CD4-positive, alpha-beta T cell (primary cell): ENCODE data around the gene ITGAX. TPM values are rescaled to one million over a fixed set of nuclear protein-coding genes. Genes with fewer than 3 reads are reported as not detected.

Experiments
- ATAC-seq: fragments of 200-7000 bp; cut with Tn5 transposase; one replicate; pipeline ENCODE4 v1.10.0; 2022; ENCODE audit warnings: mild to moderate bottlenecking; ENCODE audit not compliant: poor library complexity
- CTCF ChIA-PET: fragments of 350-600 bp; sonication (Branson Sonifier 250); formaldehyde crosslinking; loops from one replicate; lab custom pipeline; 2021; ENCODE audit warnings: antibody characterized with exemption, inconsistent platforms; lab: Charles Lee
- POLR2A ChIA-PET: fragments of 350-600 bp; sonication (Branson Sonifier 250); formaldehyde crosslinking; loops from one replicate; lab custom pipeline; 2021; ENCODE audit warnings: antibody characterized with exemption, inconsistent platforms; lab: Charles Lee
- DNase-seq, 14 experiments: peaks; one replicate each; pipeline ENCODE4 v3.0.0-alpha.2; 2013 to 2020; ENCODE audit warnings: mixed read lengths in 2 of 14
- H3K27ac ChIP-seq, 2 donors: one replicate each; pipeline versions ENCODE4 v1.5.1 to v1.7.0; 2013; ENCODE audit warnings: low read length in 2 of 2, low read depth in 1 of 2, mild to moderate bottlenecking in 1 of 2
- H3K27me3 ChIP-seq, 2 experiments: 1 replicate in 1 of 2; 2 replicates in 1 of 2; pipeline versions ENCODE4 v1.6.1 to v1.7.0; 2013; ENCODE audit warnings: low read length in 2 of 2, control low read depth in 1 of 2, mild to moderate bottlenecking in 1 of 2, moderate library complexity in 1 of 2; ENCODE audit not compliant: insufficient read depth in 2 of 2, control insufficient read depth in 1 of 2
- H3K36me3 ChIP-seq: one replicate; pipeline ENCODE4 v1.6.1; 2013; ENCODE audit warnings: low read length, control low read depth; ENCODE audit not compliant: insufficient read depth
- H3K4me1 ChIP-seq: one replicate; pipeline ENCODE4 v1.6.1; 2013; ENCODE audit warnings: low read length, control low read depth; ENCODE audit not compliant: insufficient read depth
- H3K4me3 ChIP-seq: one replicate; pipeline ENCODE4 v1.5.1; 2013; ENCODE audit warnings: mild to moderate bottlenecking, low read length, moderate library complexity
- H3K9me3 ChIP-seq, 2 experiments: 1 replicate in 1 of 2; 2 replicates in 1 of 2; pipeline versions ENCODE4 v1.6.1 to v1.7.0; 2013; ENCODE audit warnings: low read length in 2 of 2, mild to moderate bottlenecking in 2 of 2, control low read depth in 1 of 2, moderate library complexity in 1 of 2; ENCODE audit not compliant: control insufficient read depth in 1 of 2, insufficient read depth in 1 of 2
- H3K27ac Mint-ChIP-seq: one replicate; pipeline ENCODE4 v1.8.0; 2020; ENCODE audit warnings: mixed read lengths
- H3K27me3 Mint-ChIP-seq: one replicate; pipeline ENCODE4 v1.8.0; 2021; ENCODE audit warnings: mixed read lengths
- H3K36me3 Mint-ChIP-seq: one replicate; pipeline ENCODE4 v1.8.0; 2021; ENCODE audit warnings: low read depth, mixed read lengths
- H3K4me1 Mint-ChIP-seq: one replicate; pipeline ENCODE4 v1.8.0; 2021; ENCODE audit warnings: low read depth, mixed read lengths
- H3K4me3 Mint-ChIP-seq: one replicate; pipeline ENCODE4 v1.8.0; 2020; ENCODE audit warnings: mild to moderate bottlenecking, mixed read lengths
- H3K9me3 Mint-ChIP-seq: one replicate; pipeline ENCODE4 v1.8.0; 2020; ENCODE audit warnings: mixed read lengths
- intact Hi-C, 2 experiments: fragments of 100-400 bp; cut with DNase I in 1 of 2; cut with micrococcal nuclease in 1 of 2; formaldehyde crosslinking; loops; one replicate each; pipeline versions ENCODE4 v1.15.1 to v1.9.0; 2023 to 2025; cut with DNase I, micrococcal nuclease
- total RNA-seq, 174 experiments: library from RNA in 2 of 174; stranded (reverse) in 2 of 174; gene quantifications; one replicate each; pipeline ENCODE4 v1.2.3 and lab custom pipeline; 2021 to 2026
- TF ChIP-seq, protein P1 (sequence below): fragments of 200-600 bp; IDR thresholded peaks from one replicate; pipeline ENCODE4 v1.8.0; 2022; ENCODE audit warnings: antibody characterized with exemption, mild to moderate bottlenecking

Gene ITGAX
- total RNA-seq, 2 experiments from 2014 or later: 5.5 to 6.0 TPM

DNA sequence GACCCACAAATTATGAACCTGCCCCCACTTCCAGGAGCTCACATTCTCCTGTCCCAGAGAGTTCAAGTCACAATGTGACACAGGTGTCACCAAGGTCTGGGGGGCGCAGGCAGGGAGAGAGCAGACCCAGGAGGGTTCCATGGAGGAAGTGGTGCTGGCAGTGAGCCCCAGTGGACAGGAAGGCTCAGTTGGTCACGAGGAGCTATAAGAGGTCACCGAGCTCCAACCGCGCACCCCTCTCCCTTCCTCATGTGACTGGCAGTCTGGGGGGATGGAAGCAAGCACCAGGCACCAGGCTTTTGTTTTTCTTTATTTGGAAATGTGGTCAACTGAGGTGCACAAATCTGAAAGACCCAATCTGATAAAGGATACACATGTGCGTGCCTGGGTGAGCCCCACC lies 40.7 kb downstream of the ITGAX start:
- Mint-ChIP-seq H3K27ac (no peak overlapping the region), H3K36me3 (no peaks in the 10 kb centered on the region), H3K27me3 (peaks cover 5% of the 10 kb centered on the region), H3K4me3 (no peak overlapping the region), H3K9me3 (peaks cover 2% of the 10 kb centered on the region), H3K4me1 (no peaks in the 10 kb centered on the region)
- DNase-seq (no peak), ATAC-seq (no peak)
- no peak overlapping the region for H3K27ac ChIP-seq
- ChIA-PET POLR2A (no interaction called here), CTCF (no interaction called here)
- TF ChIP-seq, protein P1, sequence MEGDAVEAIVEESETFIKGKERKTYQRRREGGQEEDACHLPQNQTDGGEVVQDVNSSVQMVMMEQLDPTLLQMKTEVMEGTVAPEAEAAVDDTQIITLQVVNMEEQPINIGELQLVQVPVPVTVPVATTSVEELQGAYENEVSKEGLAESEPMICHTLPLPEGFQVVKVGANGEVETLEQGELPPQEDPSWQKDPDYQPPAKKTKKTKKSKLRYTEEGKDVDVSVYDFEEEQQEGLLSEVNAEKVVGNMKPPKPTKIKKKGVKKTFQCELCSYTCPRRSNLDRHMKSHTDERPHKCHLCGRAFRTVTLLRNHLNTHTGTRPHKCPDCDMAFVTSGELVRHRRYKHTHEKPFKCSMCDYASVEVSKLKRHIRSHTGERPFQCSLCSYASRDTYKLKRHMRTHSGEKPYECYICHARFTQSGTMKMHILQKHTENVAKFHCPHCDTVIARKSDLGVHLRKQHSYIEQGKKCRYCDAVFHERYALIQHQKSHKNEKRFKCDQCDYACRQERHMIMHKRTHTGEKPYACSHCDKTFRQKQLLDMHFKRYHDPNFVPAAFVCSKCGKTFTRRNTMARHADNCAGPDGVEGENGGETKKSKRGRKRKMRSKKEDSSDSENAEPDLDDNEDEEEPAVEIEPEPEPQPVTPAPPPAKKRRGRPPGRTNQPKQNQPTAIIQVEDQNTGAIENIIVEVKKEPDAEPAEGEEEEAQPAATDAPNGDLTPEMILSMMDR: no peak
- H3K36me3 ChIP-seq: no peaks in the 10 kb centered on the region
- no peaks in the 10 kb centered on the region for H3K27me3 ChIP-seq
- H3K9me3 ChIP-seq: peaks cover 0 to 14% of the 10 kb centered on the region in 2 experiments
- H3K4me3 ChIP-seq: no peak overlapping the region
- peaks cover 11% of the 10 kb centered on the region for H3K4me1 ChIP-seq
- intact Hi-C loops: no loop called here

DNA sequence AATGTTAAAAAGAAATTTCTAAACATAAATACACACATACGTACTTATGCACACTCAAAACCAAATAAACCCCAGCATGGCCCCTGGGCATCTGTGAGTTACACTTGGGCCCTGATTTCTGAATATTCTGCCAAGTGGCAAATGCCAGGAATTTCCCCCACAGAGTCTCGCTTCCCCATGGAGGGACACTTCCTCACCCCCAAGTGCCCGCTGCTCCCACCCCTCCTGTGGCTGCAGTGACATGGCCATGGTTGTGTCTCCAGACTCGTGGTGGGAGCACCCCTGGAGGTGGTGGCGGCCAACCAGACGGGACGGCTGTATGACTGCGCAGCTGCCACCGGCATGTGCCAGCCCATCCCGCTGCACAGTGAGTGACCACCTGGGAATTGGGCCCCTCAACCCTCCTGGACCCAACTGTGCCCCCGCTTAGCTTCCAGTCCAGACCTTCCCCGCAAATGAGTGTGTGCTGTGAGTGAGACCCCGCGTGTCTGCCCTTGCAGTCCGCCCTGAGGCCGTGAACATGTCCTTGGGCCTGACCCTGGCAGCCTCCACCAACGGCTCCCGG lies 42.2 kb downstream of the ITGAX start:
- TF ChIP-seq, protein P1: no peak
- peaks cover 2% of the 10 kb centered on the region for H3K9me3 Mint-ChIP-seq
- H3K4me1 Mint-ChIP-seq: no peaks in the 10 kb centered on the region
- Histone ChIP-seq H3K36me3 (no peaks in the 10 kb centered on the region), H3K27ac (no peak overlapping the region), H3K4me1 (peaks cover 11% of the 10 kb centered on the region), H3K27me3 (no peaks in the 10 kb centered on the region), H3K9me3 (peaks cover 0 to 14% of the 10 kb centered on the region in 2 experiments), H3K4me3 (no peak overlapping the region)
- intact Hi-C loops: no loop called here
- DNase-seq: peak in 1 of 14 experiments; percentile 19
- H3K27ac Mint-ChIP-seq: no peak overlapping the region
- H3K27me3 Mint-ChIP-seq: peaks cover 5% of the 10 kb centered on the region
- no peaks in the 10 kb centered on the region for H3K36me3 Mint-ChIP-seq
- ATAC-seq: no peak
- no peak overlapping the region for H3K4me3 Mint-ChIP-seq
- ChIA-PET POLR2A (no interaction called here), CTCF (no interaction called here)

DNA sequence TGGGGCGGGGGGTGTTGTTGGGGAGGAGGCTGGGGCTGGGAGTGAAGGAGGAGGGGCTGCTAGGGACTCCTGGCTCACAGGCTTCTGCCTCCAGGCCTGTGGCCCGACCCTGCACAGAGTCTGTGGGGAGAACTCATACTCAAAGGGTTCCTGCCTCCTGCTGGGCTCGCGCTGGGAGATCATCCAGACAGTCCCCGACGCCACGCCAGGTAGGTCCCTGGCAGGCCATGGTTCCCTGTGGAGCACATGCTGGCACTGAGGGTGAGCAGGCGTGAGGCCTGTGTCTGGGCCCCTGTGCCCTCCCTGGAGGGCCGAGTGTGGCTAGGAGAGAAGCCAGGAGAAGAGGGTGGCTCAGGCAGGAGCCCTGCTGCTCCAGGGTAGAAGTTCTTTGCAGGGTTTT lies 42.7 kb downstream of the ITGAX start:
- Mint-ChIP-seq H3K4me3 (no peak overlapping the region), H3K36me3 (no peaks in the 10 kb centered on the region), H3K27ac (no peak overlapping the region), H3K4me1 (no peaks in the 10 kb centered on the region), H3K9me3 (peaks cover 2% of the 10 kb centered on the region), H3K27me3 (no peaks in the 10 kb centered on the region)
- no peaks in the 10 kb centered on the region for H3K27me3 ChIP-seq
- TF ChIP-seq, protein P1: no peak
- POLR2A ChIA-PET: no interaction called here
- H3K9me3 ChIP-seq: peaks cover 0 to 14% of the 10 kb centered on the region in 2 experiments
- peaks cover 11% of the 10 kb centered on the region for H3K4me1 ChIP-seq
- no peak for ATAC-seq
- CTCF ChIA-PET: no interaction called here
- no peak overlapping the region for H3K4me3 ChIP-seq
- no peaks in the 10 kb centered on the region for H3K36me3 ChIP-seq
- intact Hi-C loops: no loop called here
- H3K27ac ChIP-seq: no peak overlapping the region
- DNase-seq: no peak
